Activated CD4-positive, alpha-beta T cell treated with anti-CD3 and anti-CD28 coated beads for 1 hour (primary cell): ENCODE data around the gene C3AR1.
A peak's percentile ranks its signal among the peaks of the same experiment; 100 is the strongest.
"Not testable (repeated sequence)": the region's sequence is repeated elsewhere in the genome, so short reads cannot be mapped to it uniquely, and the experiment has no call there.

Source experiments
- DNase-seq: peaks from one replicate; pipeline ENCODE4 v3.0.0-alpha.2; 2020

C3AR1 gene

GRCh38 chr12:8057306-8057705, 8.9 kb downstream of the C3AR1 start:
- DNase-seq, result no peak

- DNase-seq, result no peak
Measured at GRCh38 chr12:8054816-8055215, 11.3 kb downstream of the C3AR1 start.

GRCh38 chr12:8052679-8053078, 13.5 kb downstream of the C3AR1 start:
- DNase-seq, result no peak

- no peak for DNase-seq
Measured at GRCh38 chr12:8050600-8051250, 15.4 kb downstream of the C3AR1 start.

- DNase-seq, result no peak
Measured at GRCh38 chr12:8048906-8049305, 17.3 kb downstream of the C3AR1 start.

GRCh38 chr12:8047842-8048241, 18.3 kb downstream of the C3AR1 start:
- DNase-seq, result no peak

GRCh38 chr12:8045952-8046944, 19.9 kb downstream of the C3AR1 start:
- DNase-seq, result peak; percentile 72

- no peak for DNase-seq
Measured at GRCh38 chr12:8040791-8041190, 25.4 kb downstream of the C3AR1 start.

GRCh38 chr12:8038659-8039114, 27.5 kb downstream of the C3AR1 start:
- DNase-seq, result no peak

GRCh38 chr12:8037947-8038346, 28.2 kb downstream of the C3AR1 start:
- DNase-seq, result no peak

- DNase-seq, result no peak
Measured at GRCh38 chr12:8037046-8037663, 29.0 kb downstream of the C3AR1 start.

- no peak for DNase-seq
Measured at GRCh38 chr12:8036346-8036745, 29.8 kb downstream of the C3AR1 start.

GRCh38 chr12:8035440-8036010, 30.6 kb downstream of the C3AR1 start:
- DNase-seq, result no peak

- DNase-seq, result no peak
Measured at GRCh38 chr12:8034802-8035201, 31.4 kb downstream of the C3AR1 start.

GRCh38 chr12:8033153-8034044, 32.8 kb downstream of the C3AR1 start:
- DNase-seq, result no peak

GRCh38 chr12:8032242-8033152, 33.7 kb downstream of the C3AR1 start, which contains the start of gene FOXJ2:
Gene FOXJ2, plus strand, starts transcription at chr12:8032716. Its CDS starts 7,117 bp downstream, at chr12:8039833.
- peak; percentile 73 for DNase-seq

GRCh38 chr12:8031872-8032241, 34.3 kb downstream of the C3AR1 start:
- no peak for DNase-seq

- DNase-seq, result not testable (repeated sequence)
Measured at GRCh38 chr12:8031017-8031416, 35.1 kb downstream of the C3AR1 start.

- DNase-seq, result no peak
Measured at GRCh38 chr12:8030189-8030588, 36.0 kb downstream of the C3AR1 start.

- no peak for DNase-seq
Measured at GRCh38 chr12:8028267-8028666, 37.9 kb downstream of the C3AR1 start.

- DNase-seq, result no peak
Measured at GRCh38 chr12:8027856-8028255, 38.3 kb downstream of the C3AR1 start.
